ENCODE results near the gene GPATCH2L. TPM values are rescaled to one million over a fixed set of nuclear protein-coding genes. Genes with fewer than 3 reads are reported as not detected.

GPATCH2L gene
- polyA plus RNA-seq, 1 donor from 2014 or later, result 8.3 TPM

- Mint-ChIP-seq H3K36me3 (peaks cover 9% of the 10 kb centered on the region), H3K27ac (no peak overlapping the region), H3K4me3 (no peak overlapping the region)
These were observed 85.7 kb downstream of the GPATCH2L start for GRCh38 chr14:76237349-76237990.

GRCh38 chr14:76245097-76245496 lies 93.4 kb downstream of the GPATCH2L start:
- Mint-ChIP-seq H3K27me3 (no peaks in the 10 kb centered on the region), H3K4me3 (no peak overlapping the region), H3K27ac (no peak overlapping the region), H3K4me1 (no peaks in the 10 kb centered on the region), H3K36me3 (peaks cover 2% of the 10 kb centered on the region), H3K9me3 (peaks cover 0 to 27% (median 26%) of the 10 kb centered on the region in 3 donors)

More at GRCh38 chr14:76237349-76237990, 85.7 kb downstream of the GPATCH2L start:
- Mint-ChIP-seq H3K27me3 (no peaks in the 10 kb centered on the region), H3K9me3 (peaks cover 0 to 19% (median 16%) of the 10 kb centered on the region in 3 donors), H3K4me1 (peaks cover 0 to 6% (median 4%) of the 10 kb centered on the region in 3 donors)

GRCh38 chr14:76250302-76250701 lies 98.6 kb downstream of the GPATCH2L start:
- Mint-ChIP-seq H3K4me1 (no peaks in the 10 kb centered on the region), H3K36me3 (no peaks in the 10 kb centered on the region), H3K27me3 (peaks cover 2% of the 10 kb centered on the region), H3K4me3 (no peak overlapping the region), H3K27ac (no peak overlapping the region), H3K9me3 (no peaks in the 10 kb centered on the region)

GRCh38 chr14:76252471-76252870 lies 100.7 kb downstream of the GPATCH2L start:
- no peak overlapping the region for H3K4me3 Mint-ChIP-seq

GRCh38 chr14:76253111-76253510 lies 101.4 kb downstream of the GPATCH2L start:
- Mint-ChIP-seq H3K9me3 (peaks cover 0 to 4% (median 0%) of the 10 kb centered on the region in 3 donors), H3K4me1 (no peaks in the 10 kb centered on the region), H3K36me3 (no peaks in the 10 kb centered on the region), H3K27ac (no peak overlapping the region), H3K27me3 (peaks cover 2% of the 10 kb centered on the region), H3K4me3 (no peak overlapping the region)

More at GRCh38 chr14:76252471-76252870, 100.7 kb downstream of the GPATCH2L start:
- Mint-ChIP-seq H3K9me3 (peaks cover 0 to 4% (median 0%) of the 10 kb centered on the region in 3 donors), H3K4me1 (no peaks in the 10 kb centered on the region), H3K36me3 (no peaks in the 10 kb centered on the region), H3K27ac (no peak overlapping the region), H3K27me3 (peaks cover 2% of the 10 kb centered on the region)

- peaks cover 0 to 6% (median 0%) of the 10 kb centered on the region in 3 donors for H3K9me3 Mint-ChIP-seq
- H3K27me3 Mint-ChIP-seq, result peaks cover under 1% of the 10 kb centered on the region
- no peak overlapping the region for H3K27ac Mint-ChIP-seq
- no peaks in the 10 kb centered on the region for H3K4me1 Mint-ChIP-seq
- no peaks in the 10 kb centered on the region for H3K36me3 Mint-ChIP-seq
- no peak overlapping the region for H3K4me3 Mint-ChIP-seq
These were observed 104.8 kb downstream of the GPATCH2L start for GRCh38 chr14:76256545-76256944.

GRCh38 chr14:76257111-76257803 lies 105.5 kb downstream of the GPATCH2L start:
- H3K36me3 Mint-ChIP-seq, result no peaks in the 10 kb centered on the region
- H3K4me3 Mint-ChIP-seq, result no peak overlapping the region
- H3K4me1 Mint-ChIP-seq, result no peaks in the 10 kb centered on the region
- peaks cover 0 to 6% (median 0%) of the 10 kb centered on the region in 3 donors for H3K9me3 Mint-ChIP-seq
- H3K27ac Mint-ChIP-seq, result no peak overlapping the region
- no peaks in the 10 kb centered on the region for H3K27me3 Mint-ChIP-seq

- peaks cover 0 to 7% (median 0%) of the 10 kb centered on the region in 3 donors for H3K9me3 Mint-ChIP-seq
- no peaks in the 10 kb centered on the region for H3K27me3 Mint-ChIP-seq
- H3K27ac Mint-ChIP-seq, result no peak overlapping the region
- no peaks in the 10 kb centered on the region for H3K36me3 Mint-ChIP-seq
- no peaks in the 10 kb centered on the region for H3K4me1 Mint-ChIP-seq
- no peak overlapping the region for H3K4me3 Mint-ChIP-seq
These were observed 106.2 kb downstream of the GPATCH2L start for GRCh38 chr14:76257842-76258397.

GRCh38 chr14:76259029-76259735 lies 107.5 kb downstream of the GPATCH2L start:
- H3K4me3 Mint-ChIP-seq, result no peak overlapping the region
- H3K27ac Mint-ChIP-seq, result no peak overlapping the region
- H3K9me3 Mint-ChIP-seq, result peaks cover 0 to 7% (median 1%) of the 10 kb centered on the region in 3 donors
- no peaks in the 10 kb centered on the region for H3K4me1 Mint-ChIP-seq
- H3K36me3 Mint-ChIP-seq, result peaks cover 2% of the 10 kb centered on the region
- no peaks in the 10 kb centered on the region for H3K27me3 Mint-ChIP-seq

- no peak overlapping the region for H3K4me3 Mint-ChIP-seq
- H3K27me3 Mint-ChIP-seq, result no peaks in the 10 kb centered on the region
- peaks cover 0 to 7% (median 1%) of the 10 kb centered on the region in 3 donors for H3K9me3 Mint-ChIP-seq
- peaks cover 4% of the 10 kb centered on the region for H3K36me3 Mint-ChIP-seq
- no peaks in the 10 kb centered on the region for H3K4me1 Mint-ChIP-seq
- H3K27ac Mint-ChIP-seq, result no peak overlapping the region
These were observed 109.0 kb downstream of the GPATCH2L start for GRCh38 chr14:76260749-76261148.

GRCh38 chr14:76261371-76261811 lies 109.7 kb downstream of the GPATCH2L start:
- Mint-ChIP-seq H3K9me3 (peaks cover 0 to 7% (median 1%) of the 10 kb centered on the region in 3 donors), H3K4me1 (peaks cover 0 to 2% (median 0%) of the 10 kb centered on the region in 3 donors), H3K27me3 (peaks cover 4% of the 10 kb centered on the region), H3K36me3 (peaks cover 8% of the 10 kb centered on the region), H3K27ac (no peak overlapping the region), H3K4me3 (no peak overlapping the region)

- Mint-ChIP-seq H3K36me3 (peaks cover 10% of the 10 kb centered on the region), H3K27me3 (peaks cover 12% of the 10 kb centered on the region), H3K27ac (no peak overlapping the region), H3K4me3 (no peak overlapping the region), H3K4me1 (peaks cover 0 to 2% (median 0%) of the 10 kb centered on the region in 3 donors), H3K9me3 (peaks cover 0 to 3% (median 1%) of the 10 kb centered on the region in 3 donors)
These were observed 110.9 kb downstream of the GPATCH2L start for GRCh38 chr14:76262641-76263040.

All from IgD-negative memory B cell (primary cell).